HepG2 (cell line): ENCODE results near the gene CADM2. TPM values are rescaled to one million over a fixed set of nuclear protein-coding genes. Genes with fewer than 3 reads are reported as not detected.

Experiments
- ATAC-seq: fragments of 200-7000 bp; cut with Tn5 transposase; 3 replicates; pipeline ENCODE4 v1.9.1; 2020; ENCODE audit warnings: mild to moderate bottlenecking, moderate library complexity
- BruUV-seq: library from RNA; stranded (reverse); fragments of 400-500 nt; replicated peaks from 2 replicates; lab custom pipeline; 2021; lab: Mats Ljungman, UMichigan
- CTCF ChIA-PET: fragments of 300-600 bp; formaldehyde crosslinking; extraction: SDS; loops from one replicate; lab custom pipeline; 2021; ENCODE audit warnings: low total read pairs, inconsistent platforms, low intra/inter-chr PET ratio; lab: Yijun Ruan, JAX
- POLR2A ChIA-PET: fragments of 350-600 bp; sonication (Branson Sonifier 250); formaldehyde crosslinking; loops from one replicate; lab custom pipeline; 2020; ENCODE audit warnings: antibody characterized with exemption, inconsistent platforms; lab: Yijun Ruan, JAX
- DNase-seq: peaks from one replicate; pipeline ENCODE4 v3.0.0-alpha.2; 2015; ENCODE audit warnings: low spot score
- FAIRE-seq: peaks from 3 replicates; lab custom pipeline; 2011; peaks lifted over from hg19 to GRCh38; lab: Jason Lieb, UNC
- H2AFZ ChIP-seq: one replicate; pipeline ENCODE4 v1.6.1; 2011; ENCODE audit warnings: low read length, inconsistent platforms
- H3K27ac ChIP-seq: fragments of 300-600 bp; 3 replicates; pipeline ENCODE4 v1.8.0; 2011; ENCODE audit warnings: mixed run types, mild to moderate bottlenecking, mixed read lengths, low read length, inconsistent platforms; ENCODE audit not compliant: insufficient read depth; ENCODE audit errors: extremely low read length
- H3K27me3 ChIP-seq, 2 experiments: fragments of 200-600 bp in 1 of 2; 2 replicates in 1 of 2; 3 replicates in 1 of 2; pipeline versions ENCODE4 v1.6.0 to v1.8.0; 2011; ENCODE audit warnings: low read length in 2 of 2, mild to moderate bottlenecking in 2 of 2, moderate library complexity in 2 of 2, inconsistent platforms in 1 of 2; ENCODE audit not compliant: insufficient read depth in 2 of 2, control insufficient read depth in 1 of 2
- H3K36me3 ChIP-seq, 2 experiments: fragments of 200-600 bp in 1 of 2; replicated peaks in 1 of 2; 2 replicates in 1 of 2; 3 replicates in 1 of 2; pipeline versions ENCODE4 v1.5.1 to v1.8.0; 2011; ENCODE audit warnings: low read length in 2 of 2, inconsistent platforms in 1 of 2; ENCODE audit not compliant: insufficient read depth in 2 of 2, control insufficient read depth in 1 of 2
- H3K4me1 ChIP-seq: 2 replicates; pipeline ENCODE4 v1.5.1; 2012; ENCODE audit warnings: low read length, inconsistent platforms; ENCODE audit not compliant: insufficient read depth
- H3K4me2 ChIP-seq: 2 replicates; pipeline ENCODE4 v1.6.0; 2011; ENCODE audit warnings: low read depth, low read length, inconsistent platforms
- H3K4me3 ChIP-seq, 3 experiments: fragments of 200-600 bp in 1 of 3; sonication (generic), shearing (Covaris generic) in 1 of 3; replicated peaks in 1 of 3; 2 replicates each; pipeline ENCODE4 v1.5.1; 2011 to 2016; ENCODE audit warnings: low read length in 3 of 3, inconsistent platforms in 2 of 3, low read depth in 2 of 3, mild to moderate bottlenecking in 2 of 3, control low read depth in 1 of 3, mixed read lengths in 1 of 3; ENCODE audit not compliant: insufficient read depth in 1 of 3
- H3K79me2 ChIP-seq: one replicate; pipeline ENCODE4 v1.6.1; 2011; ENCODE audit warnings: low read length, inconsistent platforms; ENCODE audit not compliant: insufficient read depth
- H3K9ac ChIP-seq: 2 replicates; pipeline ENCODE4 v1.6.0; 2011; ENCODE audit warnings: mild to moderate bottlenecking, low read depth, low read length, inconsistent platforms; ENCODE audit not compliant: insufficient read depth
- H3K9me3 ChIP-seq: 2 replicates; pipeline ENCODE4 v1.5.1; 2012; ENCODE audit warnings: mild to moderate bottlenecking, low read length
- H4K20me1 ChIP-seq: 2 replicates; pipeline ENCODE4 v1.6.0; 2011; ENCODE audit warnings: inconsistent platforms, mild to moderate bottlenecking, low read length, moderate library complexity; ENCODE audit not compliant: insufficient read depth
- ARNTL ChIP-seq: sonication (generic); formaldehyde crosslinking; IDR thresholded peaks from 2 replicates; pipeline ENCODE4 v1.4.0; 2020; ENCODE audit warnings: mild to moderate bottlenecking, missing genetic modification reagents
- E2F5 ChIP-seq: sonication (generic); formaldehyde crosslinking; conservative IDR thresholded peaks from 2 replicates; pipeline ENCODE4 v1.4.0; 2020; ENCODE audit warnings: missing genetic modification reagents
- MAFG ChIP-seq: sonication (generic); formaldehyde crosslinking; IDR thresholded peaks from 2 replicates; pipeline ENCODE4 v1.5.1; 2020; ENCODE audit warnings: mild to moderate bottlenecking, missing genetic modification reagents
- RARA ChIP-seq: IDR thresholded peaks from 2 replicates; pipeline ENCODE4 v1.6.1; 2016; ENCODE audit warnings: missing genetic modification reagents, missing compliant biosample characterization
- THAP11 ChIP-seq: IDR thresholded peaks from 2 replicates; pipeline ENCODE4 v1.6.1; 2016; ENCODE audit warnings: missing biosample characterization, missing genetic modification reagents
- ZBTB2 ChIP-seq: sonication (generic); formaldehyde crosslinking; IDR thresholded peaks from 2 replicates; pipeline ENCODE4 v1.8.0; 2022; ENCODE audit warnings: low read depth, missing genetic modification reagents
- ZBTB33 ChIP-seq: sonication (generic); formaldehyde crosslinking; IDR thresholded peaks from 2 replicates; pipeline ENCODE4 v1.4.0; 2020; ENCODE audit warnings: missing genetic modification reagents
- ZNF207 ChIP-seq: fragments of 450-650 bp; IDR thresholded peaks from 2 replicates; pipeline ENCODE4 v1.6.1; 2016; ENCODE audit warnings: antibody characterized with exemption, borderline replicate concordance
- WGBS: methylation state at CpG from one replicate; pipeline ENCODE4 v1.1.6; 2017; ENCODE audit warnings: low lambda C conversion rate; 5-methylcytosine and 5-hydroxymethylcytosine counted together
- in situ Hi-C: cut with HindIII; loops from 2 replicates; pipeline ENCODE4 v1.10.0; 2017; ENCODE audit warnings: low pct_unique_long_range_greater_than_20kb; ENCODE audit not compliant: extremely low pct_ligation_motif_present
- intact Hi-C: fragments of 100-400 bp; cut with micrococcal nuclease; formaldehyde crosslinking; loops from one replicate; pipeline ENCODE4 v1.10.0; 2022; ENCODE audit not compliant: unreplicated experiment
- polyA plus RNA-seq, 8 experiments: library from polyadenylated mRNA; depleted of rRNA in 3 of 8; stranded (reverse) in 7 of 8; unstranded in 1 of 8; fragments of >200 nt; fragmentation: Illumina TruSeq in 4 of 8; extraction: Trizol in 4 of 8; gene quantifications; 2 replicates each; pipeline versions ENCODE4 v1.2.1 to v1.2.3, GENCODE V29; 2011 to 2016; ENCODE audit warnings: low read depth in 4 of 8, missing spikeins in 1 of 8, mixed read lengths in 1 of 8; ENCODE audit not compliant: insufficient read depth in 1 of 8
- total RNA-seq, 5 experiments: library from RNA; depleted of rRNA; stranded (reverse); fragments of >200 nt; fragmentation: Illumina TruSeq; extraction: Trizol; gene quantifications; 2 replicates each; pipeline ENCODE4 v1.2.3, GENCODE V29; 2016; ENCODE audit warnings: low read depth in 1 of 5

CADM2 gene
- total and polyA plus RNA-seq, 2 of the 13 experiments (the other 11 are each of a cell fraction or from before 2014, with no cell fraction given): not detected

GRCh38 chr3:85652360-85652759, 693.6 kb downstream of the CADM2 start:
- no peak overlapping the region for H3K9ac ChIP-seq
- intact Hi-C loops (no loop called here), in situ Hi-C loops (no loop called here)
- ATAC-seq (no peak), FAIRE-seq (no peak), DNase-seq (no peak)
- H4K20me1 ChIP-seq: no peaks in the 10 kb centered on the region
- H3K27ac ChIP-seq: no peak overlapping the region
- WGBS: 0% methylated on average over 1 of the region's 1 CpG
- ChIA-PET POLR2A (no interaction called here), CTCF (no interaction called here)
- H3K36me3 ChIP-seq: no peaks in the 10 kb centered on the region
- no peaks in the 10 kb centered on the region for H3K9me3 ChIP-seq
- H3K4me1 ChIP-seq: no peaks in the 10 kb centered on the region
- H2AFZ ChIP-seq: no peak overlapping the region
- no peaks in the 10 kb centered on the region for H3K79me2 ChIP-seq
- no peak overlapping the region for H3K4me3 ChIP-seq
- no TSS peak for BruUV-seq
- no peaks in the 10 kb centered on the region for H3K27me3 ChIP-seq
- no peak for TF ChIP-seq ARNTL (CRISPR knock-in tag)
- no peak overlapping the region for H3K4me2 ChIP-seq

- TF ChIP-seq ZBTB33 (CRISPR knock-in tag) (no peak), ZBTB2 (CRISPR knock-in tag) (no peak), RARA (CRISPR knock-in tag) (no peak), THAP11 (no peak), ZNF207 (no peak), MAFG (CRISPR knock-in tag) (no peak), E2F5 (CRISPR knock-in tag) (no peak)
- no peaks in the 10 kb centered on the region for H3K36me3 ChIP-seq
- no TSS peak for BruUV-seq
- H3K79me2 ChIP-seq: no peaks in the 10 kb centered on the region
- intact Hi-C loops: loop anchor here (10.0 kb wide), 1 partner anchor 144 kb away; no protein-coding TSS in a partner anchor
- no peak overlapping the region for H2AFZ ChIP-seq
- no peaks in the 10 kb centered on the region for H3K27me3 ChIP-seq
- H3K4me2 ChIP-seq: no peak overlapping the region
- in situ Hi-C loops: no loop called here
- DNase-seq (no peak), FAIRE-seq (no peak), ATAC-seq (no peak)
- no peaks in the 10 kb centered on the region for H4K20me1 ChIP-seq
- no peaks in the 10 kb centered on the region for H3K4me1 ChIP-seq
- 0% methylated on average over 2 of the region's 2 CpGs for WGBS
- H3K4me3 ChIP-seq: no peak overlapping the region
- no peak overlapping the region for H3K27ac ChIP-seq
- ChIA-PET CTCF (no interaction called here), POLR2A (no interaction called here)
- H3K9me3 ChIP-seq: no peaks in the 10 kb centered on the region
- no peak overlapping the region for H3K9ac ChIP-seq
These were observed 701.7 kb downstream of the CADM2 start for GRCh38 chr3:85660451-85660850.
